HG02885 (cell line): ENCODE measurements around the gene RTKN2.
"Not testable (repeated sequence)": the region's sequence is repeated elsewhere in the genome, so short reads cannot be mapped to it uniquely, and the experiment has no call there.

Experiments used
- ATAC-seq: cut with Tn5 transposase; IDR thresholded peaks from one replicate; pipeline ENCODE4 v1.9.1; 2021; ENCODE audit warnings: mild to moderate bottlenecking; ENCODE audit not compliant: unreplicated experiment, poor library complexity

Gene RTKN2

GRCh38 chr10:62268399-62269114 is at the start of gene RTKN2:
Gene RTKN2 (minus strand): TSS chr10:62268844. CDS start chr10:62268610, 234 bp downstream.
- peak; percentile 72 for ATAC-seq

GRCh38 chr10:62317257-62317656 is 48.6 kb upstream of the RTKN2 start:
- no peak for ATAC-seq

- ATAC-seq: no peak
These were observed 40.6 kb upstream of the RTKN2 start for GRCh38 chr10:62309254-62309653.

GRCh38 chr10:62308101-62308500 is 39.5 kb upstream of the RTKN2 start:
- no peak for ATAC-seq

GRCh38 chr10:62307635-62308034 is 39.0 kb upstream of the RTKN2 start:
- ATAC-seq: no peak

GRCh38 chr10:62306663-62307062 is 38.0 kb upstream of the RTKN2 start:
- no peak for ATAC-seq

- no peak for ATAC-seq
These were observed 37.2 kb upstream of the RTKN2 start for GRCh38 chr10:62305813-62306212.

GRCh38 chr10:62303922-62304321 is 35.3 kb upstream of the RTKN2 start:
- ATAC-seq: no peak

- no peak for ATAC-seq
These were observed 34.1 kb upstream of the RTKN2 start for GRCh38 chr10:62302760-62303159.

GRCh38 chr10:62297857-62298256 is 29.2 kb upstream of the RTKN2 start:
- no peak for ATAC-seq

- no peak for ATAC-seq
These were observed 15.6 kb upstream of the RTKN2 start for GRCh38 chr10:62284221-62284620.

GRCh38 chr10:62281348-62281747 is 12.7 kb upstream of the RTKN2 start:
- ATAC-seq: not testable (repeated sequence)

- ATAC-seq: not testable (repeated sequence)
These were observed 11.7 kb upstream of the RTKN2 start for GRCh38 chr10:62280392-62280791.

GRCh38 chr10:62278441-62278910 is 9.8 kb upstream of the RTKN2 start:
- no peak for ATAC-seq

GRCh38 chr10:62277971-62278370 is 9.3 kb upstream of the RTKN2 start:
- no peak for ATAC-seq

- no peak for ATAC-seq
These were observed 1.4 kb upstream of the RTKN2 start for GRCh38 chr10:62270020-62270419.

- no peak for ATAC-seq
These were observed 631 bp downstream of the RTKN2 start for GRCh38 chr10:62268027-62268398.

GRCh38 chr10:62266611-62267010 is 2.0 kb downstream of the RTKN2 start:
- no peak for ATAC-seq

- ATAC-seq: no peak
These were observed 2.5 kb downstream of the RTKN2 start for GRCh38 chr10:62266147-62266546.

- ATAC-seq: peak; percentile 57
These were observed 3.8 kb downstream of the RTKN2 start for GRCh38 chr10:62264702-62265436.

GRCh38 chr10:62264126-62264525 is 4.5 kb downstream of the RTKN2 start:
- no peak for ATAC-seq

GRCh38 chr10:62261666-62262065 is 7.0 kb downstream of the RTKN2 start:
- ATAC-seq: no peak
